ELR (cell line): ENCODE results near the gene RAD51AP1.
"Not testable (repeated sequence)": the region's sequence is repeated elsewhere in the genome, so short reads cannot be mapped to it uniquely, and the experiment has no call there.

Experiments
- DNase-seq: peaks from one replicate; pipeline ENCODE4 v3.0.0-alpha.2; 2015; ENCODE audit warnings: low read depth

RAD51AP1 gene

GRCh38 chr12:4538207-4539160, at the start of gene RAD51AP1:
Gene RAD51AP1 (plus strand): TSS chr12:4538890. CDS start chr12:4538940, 50 bp downstream.
- peak; percentile 98 for DNase-seq

DNA sequence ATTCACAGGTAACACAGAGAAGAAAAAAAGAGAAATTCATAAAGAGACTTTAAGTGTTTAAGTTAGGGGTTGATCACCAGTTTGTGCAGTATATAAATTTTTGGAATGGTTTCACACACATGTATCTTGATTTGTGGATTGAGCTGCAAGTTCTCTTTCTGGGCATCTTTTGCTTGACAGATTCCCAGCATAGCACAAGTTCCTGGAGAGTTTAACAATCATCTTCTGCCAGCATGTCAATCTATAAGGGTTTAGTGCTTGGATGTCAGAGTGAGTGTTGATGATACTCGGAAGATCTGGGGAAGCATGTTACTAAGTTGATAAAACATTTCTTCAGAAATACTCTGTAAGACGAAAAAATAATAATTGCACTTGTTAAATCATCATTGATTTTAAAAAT, 49.1 kb upstream of the RAD51AP1 start:
- no peak for DNase-seq

GRCh38 chr12:4490973-4491372, 47.7 kb upstream of the RAD51AP1 start:
- no peak for DNase-seq

DNA sequence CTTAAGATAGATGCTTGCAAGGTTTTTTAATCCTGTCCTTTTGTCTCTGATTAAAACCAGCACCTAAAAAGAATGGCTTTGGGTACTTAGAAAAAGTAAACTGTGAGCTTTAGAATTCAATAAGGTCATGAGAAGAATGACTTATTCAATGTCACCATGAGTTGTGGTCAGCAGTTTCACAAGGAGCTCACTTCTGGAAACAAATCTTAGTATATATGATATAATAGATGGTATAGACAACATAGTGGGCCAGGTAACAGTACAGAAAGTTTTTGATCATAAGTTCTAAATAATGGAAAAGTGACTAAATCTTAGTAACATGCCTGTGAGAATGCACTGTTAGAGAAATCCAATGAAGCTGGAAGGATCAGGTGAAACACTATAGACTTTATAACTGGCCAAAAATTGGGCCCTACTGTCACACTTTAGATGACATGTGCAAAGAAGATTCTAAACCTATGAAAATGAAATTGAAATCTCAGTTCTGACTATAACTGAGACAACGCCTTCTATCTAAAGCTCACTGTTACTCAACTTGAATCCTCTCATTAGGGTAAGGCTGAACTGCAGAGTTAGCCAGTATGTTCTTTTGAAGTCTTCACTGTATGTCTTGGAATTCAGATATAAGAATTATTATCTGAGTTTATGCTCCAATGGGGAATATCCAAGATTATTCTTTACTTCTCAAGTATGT, 42.4 kb upstream of the RAD51AP1 start:
- no peak for DNase-seq

DNA sequence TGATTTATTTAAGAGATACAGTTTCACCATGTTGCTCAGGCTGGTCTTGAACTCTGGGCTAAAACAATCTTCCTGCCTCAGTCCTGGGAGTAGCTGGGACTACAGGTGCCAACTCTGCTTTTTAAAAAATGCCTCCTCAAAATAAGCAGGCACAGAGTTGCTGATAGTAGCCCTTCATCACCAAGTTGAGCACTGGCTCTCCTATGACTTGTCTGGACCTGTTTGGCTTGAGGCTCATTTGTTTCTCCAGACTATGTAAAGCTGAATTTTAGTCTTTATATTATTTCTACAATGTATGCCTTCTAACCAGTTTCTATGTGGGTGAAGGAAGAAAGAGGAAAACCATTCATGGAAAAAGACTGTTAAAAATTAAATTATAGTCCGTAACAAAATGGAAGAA, 39.5 kb upstream of the RAD51AP1 start:
- DNase-seq: no peak

DNA sequence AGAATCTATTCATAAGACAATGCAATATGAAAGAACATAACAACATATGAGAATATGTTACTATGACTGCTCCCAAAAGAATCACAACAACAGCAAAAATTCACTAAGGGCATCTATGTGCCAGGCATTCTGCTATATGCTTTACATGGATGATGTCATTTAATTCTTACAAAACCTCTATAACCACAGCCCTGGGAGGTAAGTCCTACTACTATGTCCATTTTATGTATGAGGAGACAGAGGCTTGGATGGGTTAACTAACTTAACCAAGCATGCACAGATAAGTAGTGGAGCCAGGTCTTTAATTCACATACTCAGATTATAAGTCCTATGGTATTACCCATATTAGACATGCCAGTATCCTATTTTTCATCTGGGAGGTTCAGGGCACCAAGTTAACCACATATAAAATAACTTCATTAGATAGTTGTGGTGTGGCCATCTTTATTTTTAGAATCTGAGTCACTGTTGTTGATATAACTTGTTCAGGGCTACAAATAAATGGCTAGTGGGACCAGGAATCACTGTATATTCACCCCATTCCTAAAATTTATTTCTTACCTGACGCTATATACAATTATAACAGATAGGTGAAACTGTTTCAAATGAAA, 33.2 kb upstream of the RAD51AP1 start:
- peak; percentile 38 for DNase-seq

DNA sequence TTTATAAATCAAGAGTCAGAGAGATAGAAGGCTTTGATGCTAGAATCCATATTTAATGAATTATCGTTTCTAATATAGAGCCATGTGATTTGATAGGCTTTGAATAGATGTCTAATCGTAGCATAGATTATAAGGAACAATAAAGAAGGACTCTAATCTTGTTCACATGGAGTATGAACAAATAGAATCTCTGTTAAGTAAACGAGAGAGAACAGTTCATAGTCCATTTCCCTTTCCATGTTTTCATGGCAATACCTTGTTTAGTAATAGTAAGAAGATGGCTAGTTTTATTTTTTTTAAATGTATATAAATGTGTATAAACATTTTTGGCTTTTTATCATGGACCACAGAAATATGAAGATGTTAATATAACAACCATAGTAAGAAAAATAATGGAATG, 32.3 kb upstream of the RAD51AP1 start:
- no peak for DNase-seq

GRCh38 chr12:4506870-4507269, 31.8 kb upstream of the RAD51AP1 start:
- DNase-seq: peak; percentile 70

GRCh38 chr12:4508503-4508902, 30.2 kb upstream of the RAD51AP1 start:
- DNase-seq: not testable (repeated sequence)

GRCh38 chr12:4509269-4509668, 29.4 kb upstream of the RAD51AP1 start:
- not testable (repeated sequence) for DNase-seq

DNA sequence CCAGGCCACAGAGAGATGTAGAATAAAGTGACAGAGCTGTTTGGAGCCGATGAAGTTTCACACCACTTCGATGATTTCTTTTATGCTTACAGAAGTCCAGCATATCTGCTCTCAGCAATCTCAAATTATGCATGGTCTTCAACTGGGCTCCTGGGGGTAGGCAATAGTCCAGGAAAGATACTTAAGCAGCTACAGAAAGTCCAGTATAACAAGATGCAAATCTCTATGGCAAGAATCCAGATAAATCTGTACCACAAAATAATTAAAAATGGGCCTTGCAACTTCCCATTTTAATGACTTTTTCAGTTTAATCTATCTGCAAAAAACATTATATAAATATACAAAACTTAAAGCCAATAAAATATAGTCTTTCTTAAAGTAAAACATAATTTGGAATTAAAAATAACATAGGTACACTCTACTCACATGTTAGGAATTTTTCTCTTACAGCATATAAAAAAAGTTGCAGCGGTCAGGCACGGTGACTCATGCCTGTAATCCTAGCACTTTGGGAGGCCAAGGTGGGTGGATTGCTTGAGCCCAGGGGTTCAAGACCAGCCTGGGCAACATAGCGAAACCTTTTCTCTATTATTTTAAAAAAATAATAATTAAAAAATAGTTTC, 20.5 kb upstream of the RAD51AP1 start:
- DNase-seq: peak; percentile 76

GRCh38 chr12:4523443-4523842, 15.2 kb upstream of the RAD51AP1 start:
- not testable (repeated sequence) for DNase-seq

DNA sequence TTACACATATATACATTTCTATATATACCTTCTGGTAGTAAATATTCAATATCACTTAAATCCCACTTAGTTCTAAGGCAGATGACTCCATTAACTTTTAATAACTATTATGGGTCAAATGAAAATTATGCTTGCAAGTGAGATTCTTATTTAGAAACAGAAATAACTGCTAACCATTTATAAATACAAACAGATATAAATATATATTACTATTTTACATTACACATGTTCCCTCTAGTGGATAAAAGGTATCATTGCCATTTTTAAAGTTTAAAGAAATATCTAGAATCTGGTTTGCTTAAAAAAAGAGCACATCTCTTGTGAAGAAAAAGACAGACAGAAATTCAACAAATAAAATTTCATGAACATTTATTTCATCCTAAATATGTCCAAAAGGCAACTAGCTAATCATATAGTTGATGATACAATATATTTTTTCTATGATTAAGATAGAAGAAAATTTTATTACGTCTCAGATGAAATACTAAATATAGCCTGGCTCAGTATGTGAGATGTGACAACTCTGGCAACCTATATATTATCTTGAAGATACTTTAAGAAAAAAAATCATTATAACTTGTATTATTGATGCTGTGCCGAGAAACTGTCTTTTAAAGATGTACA, 11.7 kb upstream of the RAD51AP1 start:
- peak; percentile 49 for DNase-seq

GRCh38 chr12:4530160-4530559, 8.5 kb upstream of the RAD51AP1 start:
- DNase-seq: no peak

GRCh38 chr12:4530982-4531586, 7.6 kb upstream of the RAD51AP1 start:
- DNase-seq: no peak

- no peak for DNase-seq
These were observed 3.6 kb upstream of the RAD51AP1 start for GRCh38 chr12:4535092-4535491.

DNA sequence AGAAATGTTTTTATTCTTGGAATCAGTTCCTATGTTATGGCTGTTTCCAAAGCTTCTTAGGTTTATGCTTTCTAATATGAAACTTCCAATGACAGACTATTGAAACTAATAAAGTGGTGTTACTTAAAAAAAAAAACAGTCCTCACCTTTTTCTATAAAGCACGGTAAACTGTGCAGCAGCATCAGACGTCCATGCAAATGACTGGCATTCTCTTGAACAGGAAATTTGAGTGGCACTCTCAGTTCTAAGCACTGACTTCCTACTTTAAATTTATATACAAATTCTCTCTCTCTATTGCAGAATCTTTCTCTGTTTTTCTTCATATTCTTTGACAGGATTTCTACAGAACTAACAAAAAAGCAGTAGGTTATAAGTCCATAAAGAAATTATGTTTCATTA, 2.8 kb upstream of the RAD51AP1 start:
- DNase-seq: no peak

DNA sequence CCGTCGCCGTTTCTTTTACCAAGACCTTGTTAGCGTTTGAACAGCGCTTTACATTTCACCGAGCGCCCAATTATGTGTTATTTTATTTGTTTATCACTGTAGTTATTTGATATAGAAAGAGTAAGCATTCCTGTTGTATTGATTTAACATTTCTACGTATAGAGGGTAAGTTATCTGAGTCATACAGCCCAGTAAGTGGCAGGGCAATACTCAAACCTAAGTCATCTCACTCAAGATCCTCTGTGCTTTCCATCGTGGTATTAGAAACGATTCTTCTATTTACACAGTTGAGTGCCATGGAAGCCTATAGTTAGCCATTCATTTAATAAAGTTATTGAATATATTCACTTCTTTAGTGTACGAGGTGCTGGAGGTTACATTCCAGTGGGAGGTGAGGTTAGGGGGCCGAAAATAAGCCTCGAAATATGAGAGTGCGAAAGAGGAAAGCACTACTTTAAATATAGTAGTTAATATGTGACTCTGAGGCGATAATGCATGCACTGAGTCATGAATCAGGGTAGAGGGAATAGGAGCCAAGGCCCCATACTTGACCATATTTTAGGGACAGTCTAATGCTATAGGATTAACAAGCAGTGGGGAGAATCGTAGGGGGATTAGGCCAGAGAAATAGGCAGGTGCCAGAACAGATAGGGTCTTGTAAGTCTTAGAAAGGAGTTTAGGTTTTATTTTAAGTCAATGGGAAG, 629 bp downstream of the RAD51AP1 start:
- peak; percentile 51 for DNase-seq

- DNase-seq: no peak
These were observed 1.5 kb downstream of the RAD51AP1 start for GRCh38 chr12:4540170-4540569.

- no peak for DNase-seq
These were observed 1.9 kb downstream of the RAD51AP1 start for GRCh38 chr12:4540638-4541037.

DNA sequence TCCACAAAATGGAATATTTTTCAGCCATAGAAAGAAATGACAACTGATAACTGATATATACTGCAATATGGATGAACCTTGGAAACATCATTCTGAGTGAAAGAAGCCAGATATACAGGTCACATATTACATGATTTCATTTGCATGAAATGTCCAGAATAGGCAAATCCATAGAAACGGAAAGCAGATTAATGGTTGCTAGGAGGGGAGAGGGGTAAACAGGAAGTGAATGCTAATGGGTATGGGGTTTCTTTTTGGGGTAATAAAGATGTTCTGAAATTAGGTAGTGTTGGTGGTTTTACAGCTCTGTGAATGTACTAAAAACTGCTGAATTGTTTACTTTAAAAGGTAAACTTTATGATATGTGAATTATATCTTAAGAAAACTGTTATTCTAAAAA, 6.5 kb downstream of the RAD51AP1 start:
- no peak for DNase-seq
